Measurements from ENCODE around the gene RPA1. TPM values are rescaled to one million over a fixed set of nuclear protein-coding genes. Genes with fewer than 3 reads are reported as not detected.

The RPA1 gene
- total RNA-seq, 1 experiment from 2014 or later = 69.1 TPM

- Histone ChIP-seq H3K4me1 (ENCODE audit: insufficient read depth, low read length) (no peaks in the 10 kb centered on the region), H3K79me2 (ENCODE audit: low read length) (no peaks in the 10 kb centered on the region), H2AFZ (ENCODE audit: low read length) (no peak overlapping the region), H3K9me3 (ENCODE audit: low read length) (no peaks in the 10 kb centered on the region), H3K4me2 (ENCODE audit: low read length) (no peak overlapping the region), H3K9me2 (replicated peaks; ENCODE audit: low read length) (no peaks in the 10 kb centered on the region), H3K4me3 (ENCODE audit: low read length) (no peak overlapping the region), H3K27ac (ENCODE audit: low read length) (no peak overlapping the region), H3K27me3 (ENCODE audit: low read length) (no peaks in the 10 kb centered on the region), H3K9ac (ENCODE audit: low read length) (no peak overlapping the region), H4K20me1 (ENCODE audit: low read length) (no peaks in the 10 kb centered on the region), H3K36me3 (ENCODE audit: low read depth, low read length) (peaks cover 15% of the 10 kb centered on the region; the same call in 1 of the 2 replicates), H3F3A (ENCODE audit: low read length, unreplicated experiment) (no peaks in the 10 kb centered on the region)
- intact Hi-C loops (cut with micrococcal nuclease) = no loop called here
- no TSS peak for BruUV-seq (replicated peaks)
- POLR2A ChIA-PET (ENCODE audit: unreplicated experiment) = no interaction called here
- no peak for DNase-seq
- TF ChIP-seq EZH2 (IDR thresholded peaks at IDR 0.05; ENCODE audit: low read length, unreplicated experiment) (no peak), EZH2phosphoT487 (IDR thresholded peaks at IDR 0.05; ENCODE audit: borderline replicate concordance, low read length) (no peak), CTCF (conservative IDR thresholded peaks at IDR 0.05; ENCODE audit: low read depth, low read length) (no peak)
- CTCF ChIA-PET = no interaction called here
- no peak for ATAC-seq
These were observed 69.1 kb downstream of the RPA1 start for GRCh38 chr17:1898872-1899271.

GRCh38 chr17:1899403-1900000, 69.7 kb downstream of the RPA1 start:
- CTCF ChIA-PET = no interaction called here

More at GRCh38 chr17:1899403-1900000, 69.7 kb downstream of the RPA1 start:
- H3K79me2 ChIP-seq (ENCODE audit: low read length) = no peaks in the 10 kb centered on the region
- intact Hi-C loops (cut with micrococcal nuclease) = no loop called here
- H3K36me3 ChIP-seq (ENCODE audit: low read depth, low read length) = peaks cover 15% of the 10 kb centered on the region; the same call in 1 of the 2 replicates
- peak; percentile 10 for DNase-seq
- no peak overlapping the region for H3K4me2 ChIP-seq (ENCODE audit: low read length)
- H3K27me3 ChIP-seq (ENCODE audit: low read length) = no peaks in the 10 kb centered on the region
- no TSS peak for BruUV-seq (replicated peaks)
- no peak overlapping the region for H3K9ac ChIP-seq (ENCODE audit: low read length)
- ATAC-seq = no peak
- no peaks in the 10 kb centered on the region for H3K9me2 ChIP-seq (replicated peaks; ENCODE audit: low read length)
- POLR2A ChIA-PET (ENCODE audit: unreplicated experiment) = no interaction called here
- H3K4me1 ChIP-seq (ENCODE audit: insufficient read depth, low read length) = no peaks in the 10 kb centered on the region
- no peaks in the 10 kb centered on the region for H3F3A ChIP-seq (ENCODE audit: low read length, unreplicated experiment)
- no peak overlapping the region for H3K4me3 ChIP-seq (ENCODE audit: low read length)
- no peaks in the 10 kb centered on the region for H3K9me3 ChIP-seq (ENCODE audit: low read length)
- TF ChIP-seq CTCF (conservative IDR thresholded peaks at IDR 0.05; ENCODE audit: low read depth, low read length) (0 out of 2 replicates have a peak, but pooled peaks have one; percentile 25), EZH2phosphoT487 (IDR thresholded peaks at IDR 0.05; ENCODE audit: borderline replicate concordance, low read length) (no peak), EZH2 (IDR thresholded peaks at IDR 0.05; ENCODE audit: low read length, unreplicated experiment) (no peak)
- no peak overlapping the region for H3K27ac ChIP-seq (ENCODE audit: low read length)
- no peaks in the 10 kb centered on the region for H4K20me1 ChIP-seq (ENCODE audit: low read length)
- no peak overlapping the region for H2AFZ ChIP-seq (ENCODE audit: low read length)

All from PC-3 (cell line).